ENCODE measurements around the gene SUPT5H.
"Not testable (repeated sequence)": the region's sequence is repeated elsewhere in the genome, so short reads cannot be mapped to it uniquely, and the experiment has no call there.

The SUPT5H gene

GRCh38 chr19:39465956-39466747 is 20.8 kb downstream of the SUPT5H start:
- no peak for DNase-seq (ENCODE audit: low read depth in 2 of 2)

GRCh38 chr19:39467941-39468340 is 22.6 kb downstream of the SUPT5H start:
- no peak for DNase-seq (ENCODE audit: low read depth in 2 of 2)

- no peak for DNase-seq (ENCODE audit: low read depth in 2 of 2)
These were observed 23.7 kb downstream of the SUPT5H start for GRCh38 chr19:39469036-39469435.

- no peak for DNase-seq (ENCODE audit: low read depth in 2 of 2)
These were observed 24.2 kb downstream of the SUPT5H start for GRCh38 chr19:39469567-39469966.

GRCh38 chr19:39470724-39471339 is 25.4 kb downstream of the SUPT5H start:
- no peak for DNase-seq (ENCODE audit: low read depth in 2 of 2)

GRCh38 chr19:39471756-39472536 is 26.6 kb downstream of the SUPT5H start:
- no peak for DNase-seq (ENCODE audit: low read depth in 2 of 2)

GRCh38 chr19:39472746-39473442 is 27.5 kb downstream of the SUPT5H start:
- no peak for DNase-seq (ENCODE audit: low read depth in 2 of 2)

- DNase-seq (ENCODE audit: low read depth in 2 of 2): no peak
These were observed 28.1 kb downstream of the SUPT5H start for GRCh38 chr19:39473443-39473960.

- peak; percentile 64 to 70 for DNase-seq (ENCODE audit: low read depth in 2 of 2)
These were observed 28.8 kb downstream of the SUPT5H start for GRCh38 chr19:39474139-39474620.

GRCh38 chr19:39475748-39476147 is 30.4 kb downstream of the SUPT5H start:
- DNase-seq (ENCODE audit: low read depth in 2 of 2): no peak

GRCh38 chr19:39479319-39479801 is 34.0 kb downstream of the SUPT5H start:
- not testable (repeated sequence) for DNase-seq (ENCODE audit: low read depth in 2 of 2)

GRCh38 chr19:39479916-39480315 is 34.5 kb downstream of the SUPT5H start:
- DNase-seq (ENCODE audit: low read depth in 2 of 2): no peak

- peak; percentile 99 for DNase-seq (ENCODE audit: low read depth in 2 of 2)
These were observed 35.2 kb downstream of the SUPT5H start, which contains the start of gene TIMM50 for GRCh38 chr19:39480337-39481228. Gene TIMM50, plus strand, starts transcription at chr19:39480838. Its CDS starts 16 bp downstream, at chr19:39480854.

GRCh38 chr19:39481229-39481545 is 35.8 kb downstream of the SUPT5H start:
- no peak for DNase-seq (ENCODE audit: low read depth in 2 of 2)

- DNase-seq (ENCODE audit: low read depth in 2 of 2): no peak
These were observed 36.3 kb downstream of the SUPT5H start for GRCh38 chr19:39481676-39482075.

GRCh38 chr19:39483141-39483540 is 37.8 kb downstream of the SUPT5H start:
- DNase-seq (ENCODE audit: low read depth in 2 of 2): no peak

GRCh38 chr19:39489756-39490155 is 44.4 kb downstream of the SUPT5H start:
- no peak for DNase-seq (ENCODE audit: low read depth in 2 of 2)

GRCh38 chr19:39492225-39492624 is 46.8 kb downstream of the SUPT5H start:
- no peak for DNase-seq (ENCODE audit: low read depth in 2 of 2)

- DNase-seq (ENCODE audit: low read depth in 2 of 2): no peak
These were observed 47.4 kb downstream of the SUPT5H start for GRCh38 chr19:39492788-39493187.

GRCh38 chr19:39494661-39495060 is 49.3 kb downstream of the SUPT5H start:
- no peak for DNase-seq (ENCODE audit: low read depth in 2 of 2)
